A673 (cell line): ENCODE measurements around the gene CDK17.

Experiments
- CTCF ChIP-seq: fragments of 300-800, 200-600 bp; sonication (generic); conservative IDR thresholded peaks from 2 replicates; pipeline ENCODE4 v1.5.1; 2017; ENCODE audit warnings: low read depth, mild to moderate bottlenecking, antibody characterized with exemption, low read length, moderate library complexity, mixed read lengths
- EZH2 ChIP-seq: fragments of 200-600 bp; sonication (generic); IDR thresholded peaks from 2 replicates; pipeline ENCODE4 v1.6.1; 2017; ENCODE audit warnings: borderline replicate concordance, low read depth, mild to moderate bottlenecking, mixed read lengths, antibody characterized with exemption, low read length; ENCODE audit not compliant: poor library complexity, severe bottlenecking

- TF ChIP-seq CTCF, result no peak
- no peak for TF ChIP-seq EZH2
Measured at GRCh38 chr12:96303653-96304052, 96.6 kb downstream of the CDK17 start.
